ENCODE measurements around the gene RPL18A. TPM values are rescaled to one million over a fixed set of nuclear protein-coding genes. Genes with fewer than 3 reads are reported as not detected.

The RPL18A gene
- total and polyA plus RNA-seq, 2 of the 13 experiments (the other 11 are each of a cell fraction or from before 2014, with no cell fraction given), result 1,471 to 2,004 TPM

- no peak; the same call in none of the 2 replicates for TF ChIP-seq MED1 (CRISPR knock-in tag; IDR thresholded peaks at IDR 0.05)
- TF ChIP-seq ZBTB37 (CRISPR knock-in tag; IDR thresholded peaks at IDR 0.05), result no peak
- no peak for TF ChIP-seq HNRNPH1 (optimal IDR thresholded peaks at IDR 0.05; ENCODE audit: low read depth, low read length)
- TF ChIP-seq ZNF577 (CRISPR knock-in tag; IDR thresholded peaks at IDR 0.05; ENCODE audit: borderline replicate concordance, low read depth), result no peak
- no peak for TF ChIP-seq HMGXB3 (CRISPR knock-in tag; IDR thresholded peaks at IDR 0.05; ENCODE audit: borderline replicate concordance)
- peak; percentile 38; the same call in 1 of the 2 replicates for TF ChIP-seq RXRA (CRISPR knock-in tag; IDR thresholded peaks at IDR 0.05)
- no peak for TF ChIP-seq NFE2L1 (CRISPR knock-in tag; IDR thresholded peaks at IDR 0.05; ENCODE audit: borderline replicate concordance)
- TF ChIP-seq ARID5B (CRISPR knock-in tag; IDR thresholded peaks at IDR 0.05), result no peak
- TF ChIP-seq ZNF281 (CRISPR knock-in tag; IDR thresholded peaks at IDR 0.05; ENCODE audit: borderline replicate concordance), result no peak
- peak; percentile 22; the same call in 1 of the 2 replicates for TF ChIP-seq ZNF839 (CRISPR knock-in tag; IDR thresholded peaks at IDR 0.05; ENCODE audit: borderline replicate concordance)
- no peak; the same call in 1 of the 2 replicates for TF ChIP-seq ZNF776 (CRISPR knock-in tag; IDR thresholded peaks at IDR 0.05)
- TF ChIP-seq ZNF138 (CRISPR knock-in tag; IDR thresholded peaks at IDR 0.05; ENCODE audit: low read depth), result no peak
Measured at GRCh38 chr19:17859533-17860330, at the start of gene RPL18A (continued).

Measured in HepG2 (cell line).